ENCODE data around the gene PLEKHG3.

The PLEKHG3 gene

DNA sequence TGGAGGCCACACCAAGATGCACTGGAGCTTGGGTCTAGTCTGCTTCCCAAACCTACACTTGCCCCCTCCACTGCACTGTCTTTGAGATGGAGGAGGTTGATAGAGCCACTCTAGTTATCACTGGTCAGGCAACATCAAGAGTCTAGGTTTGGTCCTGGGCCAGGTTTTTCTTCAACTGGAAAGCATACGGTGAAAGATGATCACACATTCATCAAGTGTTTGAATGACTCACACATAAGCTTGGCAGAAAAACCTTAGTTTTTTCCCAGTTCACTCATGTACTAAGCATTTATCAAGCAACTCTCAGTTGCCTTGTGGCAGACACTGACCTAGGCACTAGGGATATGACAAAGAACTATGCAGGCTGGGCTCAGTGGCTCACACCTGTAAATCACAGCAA lies 84.5 kb downstream of the PLEKHG3 start:
- DNase-seq (ENCODE audit: extremely low read depth, insufficient read length): no peak
- no peak overlapping the region for H3K4me3 ChIP-seq (replicated peaks; ENCODE audit: low read depth, low read length)
- H3K36me3 ChIP-seq (ENCODE audit: control insufficient read depth, insufficient read depth, low read length): no peaks in the 10 kb centered on the region
- H3K27me3 ChIP-seq (replicated peaks; ENCODE audit: control insufficient read depth, insufficient read depth, low read length): no peaks in the 10 kb centered on the region; the same call in none of the 2 replicates
- TF ChIP-seq, protein P1, sequence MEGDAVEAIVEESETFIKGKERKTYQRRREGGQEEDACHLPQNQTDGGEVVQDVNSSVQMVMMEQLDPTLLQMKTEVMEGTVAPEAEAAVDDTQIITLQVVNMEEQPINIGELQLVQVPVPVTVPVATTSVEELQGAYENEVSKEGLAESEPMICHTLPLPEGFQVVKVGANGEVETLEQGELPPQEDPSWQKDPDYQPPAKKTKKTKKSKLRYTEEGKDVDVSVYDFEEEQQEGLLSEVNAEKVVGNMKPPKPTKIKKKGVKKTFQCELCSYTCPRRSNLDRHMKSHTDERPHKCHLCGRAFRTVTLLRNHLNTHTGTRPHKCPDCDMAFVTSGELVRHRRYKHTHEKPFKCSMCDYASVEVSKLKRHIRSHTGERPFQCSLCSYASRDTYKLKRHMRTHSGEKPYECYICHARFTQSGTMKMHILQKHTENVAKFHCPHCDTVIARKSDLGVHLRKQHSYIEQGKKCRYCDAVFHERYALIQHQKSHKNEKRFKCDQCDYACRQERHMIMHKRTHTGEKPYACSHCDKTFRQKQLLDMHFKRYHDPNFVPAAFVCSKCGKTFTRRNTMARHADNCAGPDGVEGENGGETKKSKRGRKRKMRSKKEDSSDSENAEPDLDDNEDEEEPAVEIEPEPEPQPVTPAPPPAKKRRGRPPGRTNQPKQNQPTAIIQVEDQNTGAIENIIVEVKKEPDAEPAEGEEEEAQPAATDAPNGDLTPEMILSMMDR (IDR thresholded peaks at IDR 0.05; ENCODE audit: insufficient read depth, low read length, poor library complexity, severe bottlenecking): no peak

GRCh38 chr14:64789696-64790095 lies 85.5 kb downstream of the PLEKHG3 start:
- no peaks in the 10 kb centered on the region; the same call in none of the 2 replicates for H3K27me3 ChIP-seq (replicated peaks; ENCODE audit: control insufficient read depth, insufficient read depth, low read length)
- no peak for DNase-seq (ENCODE audit: extremely low read depth, insufficient read length)
- no peaks in the 10 kb centered on the region for H3K36me3 ChIP-seq (ENCODE audit: control insufficient read depth, insufficient read depth, low read length)
- TF ChIP-seq, protein P1 (IDR thresholded peaks at IDR 0.05; ENCODE audit: insufficient read depth, low read length, poor library complexity, severe bottlenecking): no peak
- no peak overlapping the region for H3K4me3 ChIP-seq (replicated peaks; ENCODE audit: low read depth, low read length)

GRCh38 chr14:64790478-64790877 lies 86.3 kb downstream of the PLEKHG3 start:
- Histone ChIP-seq H3K4me3 (replicated peaks; ENCODE audit: low read depth, low read length) (no peak overlapping the region), H3K36me3 (ENCODE audit: control insufficient read depth, insufficient read depth, low read length) (no peaks in the 10 kb centered on the region), H3K27me3 (replicated peaks; ENCODE audit: control insufficient read depth, insufficient read depth, low read length) (no peaks in the 10 kb centered on the region; the same call in none of the 2 replicates)
- no peak for DNase-seq (ENCODE audit: extremely low read depth, insufficient read length)
- TF ChIP-seq, protein P1 (IDR thresholded peaks at IDR 0.05; ENCODE audit: insufficient read depth, low read length, poor library complexity, severe bottlenecking): no peak

DNA sequence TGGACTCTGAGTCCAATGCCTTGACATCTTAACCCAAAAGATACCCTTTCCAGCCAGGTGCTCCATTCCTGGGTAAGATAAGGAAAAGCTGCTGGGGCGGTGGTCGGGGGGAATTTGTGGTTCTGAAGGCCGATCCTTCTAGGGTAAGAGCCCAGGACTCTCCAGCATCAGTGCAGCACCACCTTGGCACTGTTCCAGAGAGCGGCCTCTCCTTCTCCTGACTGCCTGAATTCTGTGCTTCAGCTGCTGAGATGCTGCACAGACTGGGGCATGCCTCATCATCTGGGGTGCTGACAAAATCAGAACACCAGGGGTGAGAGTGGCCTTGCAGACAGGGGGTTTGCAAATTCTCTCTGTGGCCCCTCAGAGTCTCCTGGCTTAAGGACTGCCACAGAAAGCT lies 88.0 kb downstream of the PLEKHG3 start:
- TF ChIP-seq, protein P1 (IDR thresholded peaks at IDR 0.05; ENCODE audit: insufficient read depth, low read length, poor library complexity, severe bottlenecking): no peak
- DNase-seq (ENCODE audit: extremely low read depth, insufficient read length): no peak
- H3K27me3 ChIP-seq (replicated peaks; ENCODE audit: control insufficient read depth, insufficient read depth, low read length): no peaks in the 10 kb centered on the region; the same call in none of the 2 replicates
- no peak overlapping the region for H3K4me3 ChIP-seq (replicated peaks; ENCODE audit: low read depth, low read length)
- no peaks in the 10 kb centered on the region for H3K36me3 ChIP-seq (ENCODE audit: control insufficient read depth, insufficient read depth, low read length)

DNA sequence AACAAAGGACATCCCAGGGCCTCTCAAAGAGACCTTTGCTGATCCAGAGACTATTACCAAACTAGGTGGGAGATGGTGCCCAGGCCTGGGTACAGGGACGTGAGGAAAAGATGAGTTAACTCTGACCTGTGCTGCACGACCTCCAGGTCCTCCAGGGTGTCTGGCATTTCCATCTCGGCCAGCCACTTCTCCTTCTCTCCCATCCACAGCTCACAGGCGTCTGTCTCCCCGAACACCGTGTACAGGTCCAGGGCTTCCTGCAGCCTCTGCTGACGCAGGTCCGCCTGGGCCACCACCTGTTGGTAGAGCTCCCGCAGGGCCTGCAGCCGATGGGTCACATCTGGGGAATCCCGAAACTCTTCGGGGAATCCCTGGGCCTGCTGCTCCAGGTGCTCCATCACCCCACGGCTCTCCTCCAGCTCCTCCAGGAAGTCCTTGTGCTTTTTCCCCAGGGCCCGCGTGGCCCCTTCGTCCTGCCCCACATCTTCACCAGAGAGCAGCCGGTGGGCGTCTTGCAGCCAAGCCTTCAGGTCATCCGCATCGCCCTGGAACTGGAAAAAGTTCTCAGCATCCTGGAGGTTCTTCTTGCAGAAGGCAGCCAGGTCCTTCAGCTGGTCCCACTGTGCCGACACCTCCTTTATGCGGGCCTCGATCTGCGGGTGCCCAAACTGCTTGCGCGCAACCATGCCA lies 88.8 kb downstream of the PLEKHG3 start:
- Histone ChIP-seq H3K27me3 (replicated peaks; ENCODE audit: control insufficient read depth, insufficient read depth, low read length) (no peaks in the 10 kb centered on the region; the same call in 1 of the 2 replicates), H3K4me3 (replicated peaks; ENCODE audit: low read depth, low read length) (no peak overlapping the region), H3K36me3 (ENCODE audit: control insufficient read depth, insufficient read depth, low read length) (no peaks in the 10 kb centered on the region)
- TF ChIP-seq, protein P1 (IDR thresholded peaks at IDR 0.05; ENCODE audit: insufficient read depth, low read length, poor library complexity, severe bottlenecking): no peak
- no peak for DNase-seq (ENCODE audit: extremely low read depth, insufficient read length)

All from GM06990 (cell line).